Neural crest cell (in vitro differentiated cells): ENCODE measurements around the gene PPIB. TPM values are rescaled to one million over a fixed set of nuclear protein-coding genes. Genes with fewer than 3 reads are reported as not detected.

Source experiments
- DNase-seq: peaks from one replicate; pipeline ENCODE4 v3.0.0; 2021; ENCODE audit warnings: low read depth, mixed read lengths, low spot score
- H3K27ac Mint-ChIP-seq: one replicate; pipeline ENCODE4 v1.8.0; 2021; ENCODE audit warnings: mild to moderate bottlenecking, mixed read lengths; ENCODE audit not compliant: unreplicated experiment
- H3K27me3 Mint-ChIP-seq: 2 replicates; pipeline ENCODE4 v1.8.0; 2021; ENCODE audit warnings: low read depth, mild to moderate bottlenecking, mixed read lengths
- H3K36me3 Mint-ChIP-seq: 2 replicates; pipeline ENCODE4 v1.8.0; 2021; ENCODE audit warnings: low read depth, mild to moderate bottlenecking, mixed read lengths
- H3K4me1 Mint-ChIP-seq: 2 replicates; pipeline ENCODE4 v1.8.0; 2021; ENCODE audit warnings: mixed read lengths
- H3K4me3 Mint-ChIP-seq: one replicate; pipeline ENCODE4 v1.8.0; 2021; ENCODE audit warnings: mild to moderate bottlenecking, mixed read lengths
- H3K9me3 Mint-ChIP-seq: 2 replicates; pipeline ENCODE4 v1.8.0; 2021; ENCODE audit warnings: mixed read lengths
- CTCF ChIP-seq: fragments of 200-600 bp; sonication (generic); conservative IDR thresholded peaks from 2 replicates; pipeline ENCODE4 v1.5.0; 2021; ENCODE audit warnings: antibody characterized with exemption, mild to moderate bottlenecking
- total RNA-seq: library from RNA; stranded (reverse); gene quantifications from 2 replicates; pipeline ENCODE4 v1.2.1, GENCODE V29; 2021

PPIB gene
- total RNA-seq, 1 donor from 2014 or later = 406 TPM

GRCh38 chr15:64155802-64156651 lies 6.8 kb downstream of the PPIB start:
- DNase-seq = no peak

GRCh38 chr15:64153480-64154367 lies 9.1 kb downstream of the PPIB start:
- DNase-seq = peak; percentile 97
- peak; percentile 98 for TF ChIP-seq CTCF
- no peak overlapping the region for H3K27ac Mint-ChIP-seq
- peaks cover 27% of the 10 kb centered on the region for H3K4me1 Mint-ChIP-seq
- no peaks in the 10 kb centered on the region for H3K9me3 Mint-ChIP-seq
- peaks cover 15% of the 10 kb centered on the region for H3K36me3 Mint-ChIP-seq
- peak overlapping the region; percentile 95 for H3K4me3 Mint-ChIP-seq
- peaks cover 30% of the 10 kb centered on the region for H3K27me3 Mint-ChIP-seq

More at GRCh38 chr15:64155802-64156651, 6.8 kb downstream of the PPIB start:
- no peak overlapping the region for H3K27ac Mint-ChIP-seq
- peak overlapping the region; percentile 55 for H3K4me3 Mint-ChIP-seq
- H3K9me3 Mint-ChIP-seq = no peaks in the 10 kb centered on the region
- peaks cover 28% of the 10 kb centered on the region for H3K4me1 Mint-ChIP-seq
- H3K36me3 Mint-ChIP-seq = peaks cover 23% of the 10 kb centered on the region
- peaks cover 17% of the 10 kb centered on the region for H3K27me3 Mint-ChIP-seq
- no peak for TF ChIP-seq CTCF

- no peaks in the 10 kb centered on the region for H3K9me3 Mint-ChIP-seq
- peaks cover 30% of the 10 kb centered on the region for H3K27me3 Mint-ChIP-seq
- H3K36me3 Mint-ChIP-seq = peaks cover 7% of the 10 kb centered on the region
- no peak for DNase-seq
- peaks cover 19% of the 10 kb centered on the region for H3K4me1 Mint-ChIP-seq
- no peak for TF ChIP-seq CTCF
- peak overlapping the region; percentile 95 for H3K4me3 Mint-ChIP-seq
- H3K27ac Mint-ChIP-seq = no peak overlapping the region
These were observed 10.1 kb downstream of the PPIB start for GRCh38 chr15:64152507-64153387.

GRCh38 chr15:64151727-64152506 lies 10.9 kb downstream of the PPIB start, which contains the start of gene SNX22:
Gene SNX22, plus strand, starts transcription at chr15:64151731. Its CDS starts 45 bp downstream, at chr15:64151776.
- Mint-ChIP-seq H3K4me3 (peak within 1 kb of the TSS; percentile 95), H3K4me1 (peaks cover 20% of the 10 kb centered on the region), H3K27ac (no peak within 1 kb of the TSS), H3K36me3 (peaks cover 7% of the 10 kb centered on the region), H3K27me3 (peaks cover 30% of the 10 kb centered on the region), H3K9me3 (no peaks in the 10 kb centered on the region)
- TF ChIP-seq CTCF = no peak
- no peak for DNase-seq
